OCI-LY7 (cell line): ENCODE data around the gene MCTP2. TPM values are rescaled to one million over a fixed set of nuclear protein-coding genes. Genes with fewer than 3 reads are reported as not detected.
A peak's percentile ranks its signal among the peaks of the same experiment; 100 is the strongest.

Source experiments
- BruUV-seq: library from RNA; stranded (reverse); fragments of 400-500 nt; replicated peaks from 2 replicates; lab custom pipeline; 2021; lab: Mats Ljungman, UMichigan
- CTCF ChIA-PET: fragments of 300-600 bp; sonication (Branson Sonifier 250); formaldehyde crosslinking; loops from one replicate; lab custom pipeline; 2022; ENCODE audit warnings: antibody characterized with exemption; ENCODE audit not compliant: unreplicated experiment; lab: Charles Lee
- POLR2A ChIA-PET: fragments of 300-600 bp; sonication (Branson Sonifier 250); formaldehyde crosslinking; loops from one replicate; lab custom pipeline; 2022; ENCODE audit warnings: antibody characterized with exemption; lab: Charles Lee
- DNase-seq: peaks from one replicate; pipeline ENCODE4 v3.0.0-alpha.2; 2015; ENCODE audit warnings: low spot score
- H2AFZ ChIP-seq: fragments of 200-600 bp; sonication (generic), shearing (Covaris generic); 2 replicates; pipeline ENCODE4 v1.6.1; 2014; ENCODE audit warnings: mild to moderate bottlenecking, antibody characterized with exemption, low read length, moderate library complexity
- H3K27ac ChIP-seq: fragments of 200-600 bp; sonication (generic); 2 replicates; pipeline ENCODE4 v1.5.1; 2014; ENCODE audit warnings: mixed run types, low read depth, mild to moderate bottlenecking, moderate library complexity, low read length, inconsistent platforms; ENCODE audit not compliant: poor library complexity, severe bottlenecking
- H3K36me3 ChIP-seq: fragments of 200-600 bp; sonication (generic); 2 replicates; pipeline ENCODE4 v1.6.1; 2014; ENCODE audit warnings: mild to moderate bottlenecking, antibody characterized with exemption, low read length, moderate library complexity, mixed read lengths; ENCODE audit not compliant: insufficient read depth
- H3K4me1 ChIP-seq: fragments of 200-600 bp; sonication (generic); 2 replicates; pipeline ENCODE4 v1.5.1; 2014; ENCODE audit warnings: mild to moderate bottlenecking, low read length; ENCODE audit not compliant: insufficient read depth, poor library complexity, severe bottlenecking
- H3K4me2 ChIP-seq: fragments of 200-600 bp; sonication (generic); 2 replicates; pipeline ENCODE4 v1.6.1; 2014; ENCODE audit warnings: mild to moderate bottlenecking, low read length
- H3K4me3 ChIP-seq: fragments of 200-600 bp; sonication (generic); 2 replicates; pipeline ENCODE4 v1.5.1; 2014; ENCODE audit warnings: mild to moderate bottlenecking, low read depth, low read length; ENCODE audit not compliant: poor library complexity, severe bottlenecking
- H3K79me2 ChIP-seq: fragments of 200-600 bp; sonication (generic); 2 replicates; pipeline ENCODE4 v1.6.1; 2016; ENCODE audit warnings: low read depth, mild to moderate bottlenecking, low read length, moderate library complexity, mixed read lengths; ENCODE audit not compliant: insufficient read depth
- H3K9me2 ChIP-seq: fragments of 200-600 bp; sonication (generic); 2 replicates; pipeline ENCODE4 v1.6.1; 2016; ENCODE audit warnings: mild to moderate bottlenecking, low read length, mixed read lengths; ENCODE audit not compliant: insufficient read depth
- H3K9me3 ChIP-seq: fragments of 200-600 bp; sonication (generic); 2 replicates; pipeline ENCODE4 v1.6.1; 2014; ENCODE audit warnings: mild to moderate bottlenecking, mixed run types, low read length, mixed read lengths
- H4K20me1 ChIP-seq: fragments of 200-600 bp; sonication (generic); 2 replicates; pipeline ENCODE4 v1.6.1; 2014; ENCODE audit warnings: mild to moderate bottlenecking, antibody characterized with exemption, low read length, moderate library complexity, mixed read lengths; ENCODE audit not compliant: insufficient read depth
- EZH2phosphoT487 ChIP-seq: fragments of 200-600 bp; sonication (generic); IDR thresholded peaks from 2 replicates; pipeline ENCODE4 v1.6.1; 2018; ENCODE audit warnings: low read depth, borderline replicate concordance, mild to moderate bottlenecking, mixed run types, antibody characterized with exemption, low read length, moderate library complexity, mixed read lengths
- intact Hi-C: fragments of 100-400 bp; cut with micrococcal nuclease; formaldehyde crosslinking; loops from one replicate; pipeline ENCODE4 v1.10.0; 2022; ENCODE audit not compliant: unreplicated experiment
- total RNA-seq, 2 experiments: library from RNA; depleted of rRNA in 1 of 2; stranded (reverse); fragments of >200 nt in 1 of 2; shearing (Covaris generic) in 1 of 2; gene quantifications; 2 replicates each; pipeline ENCODE4 v1.2.3, GENCODE V29; 2014 to 2022
- TF ChIP-seq, protein P1 (sequence below): fragments of 200-600 bp; sonication (generic); conservative IDR thresholded peaks from 2 replicates; pipeline ENCODE4 v1.5.1; 2014; ENCODE audit warnings: mild to moderate bottlenecking, antibody characterized with exemption, low read length, moderate library complexity, mixed read lengths

The MCTP2 gene
- total RNA-seq, 2 experiments from 2014 or later = 73.2 to 90.6 TPM

DNA sequence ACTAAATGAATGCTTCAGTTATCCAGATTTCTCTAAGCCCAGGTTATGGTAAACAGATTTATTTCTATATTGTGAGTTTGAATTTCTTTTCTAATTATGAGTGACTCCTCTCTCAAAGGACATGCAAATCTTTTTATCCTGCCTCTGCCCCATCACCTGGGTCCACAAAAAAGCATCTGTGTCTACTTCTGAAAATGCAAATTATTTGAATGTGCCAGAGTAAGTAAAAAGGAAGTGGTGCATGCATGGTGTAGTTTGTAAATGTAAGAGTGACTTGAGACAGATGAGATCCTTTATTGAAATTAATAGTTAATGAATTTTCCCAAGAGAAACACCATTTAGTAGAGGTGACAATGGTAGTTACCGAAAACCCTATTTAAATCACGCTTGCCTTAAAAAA, 26.9 kb downstream of the MCTP2 start:
- peak; percentile 91 for DNase-seq
- intact Hi-C loops = loop anchor here (1.0 to 2.0 kb wide), 6 partner anchors 19 to 67 kb away; partner anchors contain the start of gene MCTP2
- Histone ChIP-seq H3K27ac (peak overlapping the region; percentile 97), H2AFZ (no peak overlapping the region), H3K9me3 (no peaks in the 10 kb centered on the region), H4K20me1 (no peaks in the 10 kb centered on the region), H3K4me3 (peak overlapping the region; percentile 43), H3K4me1 (peaks cover 98% of the 10 kb centered on the region), H3K79me2 (peaks cover 83% of the 10 kb centered on the region), H3K9me2 (no peaks in the 10 kb centered on the region), H3K36me3 (peaks cover 9% of the 10 kb centered on the region; the same call in 1 of the 2 replicates), H3K4me2 (peak overlapping the region; percentile 85)
- POLR2A ChIA-PET = no interaction called here
- BruUV-seq = no TSS peak
- TF ChIP-seq, protein P1, sequence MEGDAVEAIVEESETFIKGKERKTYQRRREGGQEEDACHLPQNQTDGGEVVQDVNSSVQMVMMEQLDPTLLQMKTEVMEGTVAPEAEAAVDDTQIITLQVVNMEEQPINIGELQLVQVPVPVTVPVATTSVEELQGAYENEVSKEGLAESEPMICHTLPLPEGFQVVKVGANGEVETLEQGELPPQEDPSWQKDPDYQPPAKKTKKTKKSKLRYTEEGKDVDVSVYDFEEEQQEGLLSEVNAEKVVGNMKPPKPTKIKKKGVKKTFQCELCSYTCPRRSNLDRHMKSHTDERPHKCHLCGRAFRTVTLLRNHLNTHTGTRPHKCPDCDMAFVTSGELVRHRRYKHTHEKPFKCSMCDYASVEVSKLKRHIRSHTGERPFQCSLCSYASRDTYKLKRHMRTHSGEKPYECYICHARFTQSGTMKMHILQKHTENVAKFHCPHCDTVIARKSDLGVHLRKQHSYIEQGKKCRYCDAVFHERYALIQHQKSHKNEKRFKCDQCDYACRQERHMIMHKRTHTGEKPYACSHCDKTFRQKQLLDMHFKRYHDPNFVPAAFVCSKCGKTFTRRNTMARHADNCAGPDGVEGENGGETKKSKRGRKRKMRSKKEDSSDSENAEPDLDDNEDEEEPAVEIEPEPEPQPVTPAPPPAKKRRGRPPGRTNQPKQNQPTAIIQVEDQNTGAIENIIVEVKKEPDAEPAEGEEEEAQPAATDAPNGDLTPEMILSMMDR = no peak
- CTCF ChIA-PET = no interaction called here

DNA sequence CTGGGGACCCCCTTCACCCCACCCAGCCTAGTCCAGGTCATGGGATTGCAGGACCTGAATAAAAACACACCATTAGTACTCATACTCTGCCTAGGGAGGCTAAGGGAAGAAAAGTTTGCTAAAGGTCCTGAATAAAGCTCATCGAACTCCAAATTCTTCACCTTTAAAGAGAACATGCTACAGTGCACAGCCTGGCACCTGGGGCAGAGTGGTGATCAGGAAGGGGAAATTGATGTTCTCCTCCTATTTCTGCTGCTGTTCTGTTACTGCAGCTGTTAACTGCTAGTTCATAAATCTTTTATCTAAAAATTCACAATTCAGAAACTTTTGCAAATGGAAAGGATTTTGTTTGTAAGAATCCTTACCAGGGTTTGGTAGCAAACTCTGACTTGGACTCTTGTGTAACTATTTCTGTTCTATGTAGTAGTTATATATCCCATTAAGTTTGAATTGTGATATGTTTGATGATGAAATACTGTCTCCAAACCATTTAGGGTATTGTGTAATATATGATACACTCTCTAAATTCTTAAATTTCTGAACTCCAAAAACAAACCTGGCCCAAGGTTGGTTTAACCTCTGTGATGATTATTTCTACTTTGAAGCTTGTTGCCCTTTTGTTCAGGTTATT, 27.9 kb downstream of the MCTP2 start:
- BruUV-seq = TSS peak; percentile 94
- ChIA-PET CTCF (no interaction called here), POLR2A (interaction anchor here (0.7 to 4.6 kb wide), 7 partner anchors 10 to 47 kb away, joined by 3 to 25 read pairs (median 7); no protein-coding TSS in a partner anchor)
- Histone ChIP-seq H3K27ac (peak overlapping the region; percentile 97), H3K79me2 (peaks cover 83% of the 10 kb centered on the region), H3K4me1 (peaks cover 98% of the 10 kb centered on the region), H3K9me3 (no peaks in the 10 kb centered on the region), H3K4me2 (peak overlapping the region; percentile 85), H2AFZ (no peak overlapping the region; the same call in 1 of the 2 replicates), H3K9me2 (no peaks in the 10 kb centered on the region), H4K20me1 (no peaks in the 10 kb centered on the region), H3K4me3 (peak overlapping the region; percentile 43), H3K36me3 (peaks cover 9% of the 10 kb centered on the region; the same call in 1 of the 2 replicates)
- no peak for TF ChIP-seq EZH2phosphoT487
- TF ChIP-seq, protein P1 = no peak
- DNase-seq = peak; percentile 38
- intact Hi-C loops = loop anchor here (2.0 kb wide), 4 partner anchors 20 to 66 kb away; no protein-coding TSS in a partner anchor

DNA sequence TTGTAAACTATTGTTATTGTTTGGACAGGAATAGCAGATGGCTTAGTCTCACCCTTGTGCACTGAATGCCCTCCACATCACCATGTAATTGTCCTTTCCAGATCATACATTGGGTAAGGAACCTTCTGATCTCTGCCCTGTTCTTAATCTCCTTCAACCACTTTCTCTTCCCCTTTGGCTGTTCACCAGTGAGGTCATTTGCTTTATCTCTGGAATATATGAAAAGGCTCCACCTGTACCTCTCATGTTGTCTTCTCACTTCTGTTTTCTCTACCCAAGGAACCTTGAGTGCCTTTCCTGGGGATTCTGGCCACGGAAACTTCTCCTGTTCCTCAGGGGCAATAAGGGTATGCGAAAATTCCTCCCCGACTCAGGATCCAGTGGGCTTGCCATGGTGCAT, 28.5 kb downstream of the MCTP2 start:
- TF ChIP-seq, protein P1 = no peak
- TF ChIP-seq EZH2phosphoT487 = no peak
- Histone ChIP-seq H3K36me3 (peaks cover 9% of the 10 kb centered on the region; the same call in 1 of the 2 replicates), H3K4me2 (peak overlapping the region; percentile 85), H3K27ac (peak overlapping the region; percentile 97), H3K4me1 (peaks cover 98% of the 10 kb centered on the region), H2AFZ (peak overlapping the region; percentile 5; the same call in 1 of the 2 replicates), H4K20me1 (no peaks in the 10 kb centered on the region), H3K79me2 (peaks cover 82% of the 10 kb centered on the region), H3K4me3 (peak overlapping the region; percentile 43), H3K9me2 (no peaks in the 10 kb centered on the region), H3K9me3 (no peaks in the 10 kb centered on the region)
- no TSS peak for BruUV-seq
- peak; percentile 78 for DNase-seq
- POLR2A ChIA-PET = interaction anchor here (0.9 to 4.6 kb wide), 6 partner anchors 11 to 47 kb away, joined by 3 to 25 read pairs (median 6); no protein-coding TSS in a partner anchor
- intact Hi-C loops = loop anchor here (2.0 kb wide), 4 partner anchors 21 to 65 kb away; no protein-coding TSS in a partner anchor
- CTCF ChIA-PET = no interaction called here
